GM21576 (cell line): Measurements from ENCODE around the gene SPAAR.

Source experiments
- ATAC-seq: cut with Tn5 transposase; IDR thresholded peaks from one replicate; pipeline ENCODE4 v1.9.1; 2021; ENCODE audit warnings: mild to moderate bottlenecking, moderate library complexity; ENCODE audit not compliant: unreplicated experiment

SPAAR gene

GRCh38 chr9:35945341-35946018 is 36.2 kb downstream of the SPAAR start:
- ATAC-seq = no peak

- ATAC-seq = no peak
Observed at GRCh38 chr9:35948451-35948850, 39.2 kb downstream of the SPAAR start.

DNA sequence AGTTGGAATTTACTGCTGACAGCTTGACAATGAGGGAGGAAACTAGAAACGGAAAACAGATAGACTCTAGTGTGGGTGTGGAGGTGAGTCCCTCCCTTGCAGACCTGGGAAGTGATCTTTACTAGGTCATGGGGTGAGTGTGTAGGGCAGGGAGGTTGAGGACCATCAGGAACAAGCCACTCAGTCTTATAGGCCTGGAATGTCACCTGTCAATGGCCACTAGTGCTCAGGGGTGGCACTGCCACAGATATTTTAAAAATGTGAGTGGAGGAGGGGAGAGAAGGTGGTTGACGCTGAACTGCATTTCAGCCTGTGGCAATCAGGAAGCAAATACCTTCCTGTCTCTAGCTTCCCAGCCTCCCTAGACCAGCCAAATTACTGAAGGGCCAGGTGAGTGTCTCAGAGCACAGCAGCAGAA is 39.6 kb downstream of the SPAAR start:
- ATAC-seq = no peak

DNA sequence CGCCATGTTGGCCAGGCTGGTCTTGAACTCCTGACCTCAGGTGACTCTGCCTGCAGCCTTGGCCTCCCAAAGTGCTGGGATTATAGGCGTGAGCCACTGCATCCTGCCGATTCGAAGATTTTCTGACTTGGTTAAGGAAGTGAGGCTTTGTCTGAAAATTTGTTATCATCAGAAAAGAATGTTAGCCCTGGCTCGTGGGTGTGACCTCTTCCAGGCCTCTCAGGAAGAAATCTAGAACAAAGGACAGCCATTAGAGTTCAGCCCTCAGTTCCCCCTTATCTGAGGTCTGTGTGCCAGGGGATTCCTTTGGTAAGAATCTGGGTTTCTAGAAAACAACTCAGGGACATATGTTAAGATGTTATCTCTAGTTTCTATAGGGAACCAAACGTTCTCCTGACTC is 42.4 kb downstream of the SPAAR start:
- no peak for ATAC-seq

GRCh38 chr9:35952526-35953191 is 43.4 kb downstream of the SPAAR start:
- ATAC-seq = no peak

DNA sequence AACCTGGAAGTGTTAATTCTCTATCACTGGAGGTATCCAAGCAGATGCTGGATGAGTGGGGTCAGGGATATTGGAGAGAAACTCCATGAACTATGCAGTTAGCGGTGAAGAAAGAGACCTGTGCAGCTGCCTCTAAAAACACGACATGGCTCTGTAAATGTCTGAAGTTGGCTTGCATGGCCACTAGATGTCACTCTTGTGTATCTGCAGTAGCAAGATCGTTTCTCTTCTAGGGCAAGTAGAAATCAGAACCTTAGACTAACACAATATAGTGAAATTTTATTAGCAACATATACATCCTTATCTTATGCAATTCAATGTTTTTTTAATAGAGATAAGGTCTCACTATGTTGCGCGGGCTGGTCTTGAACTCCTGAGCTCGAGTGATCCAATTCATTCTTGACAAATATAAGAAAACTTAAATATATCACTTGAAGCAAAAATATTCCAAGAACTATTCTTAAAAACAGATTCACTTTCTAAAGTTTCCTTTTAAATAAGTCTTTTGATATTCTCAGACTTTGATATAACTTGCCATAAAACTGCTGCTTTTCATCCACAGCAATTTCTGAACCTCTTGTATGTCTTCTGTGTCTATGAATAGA is 45.8 kb downstream of the SPAAR start:
- no peak for ATAC-seq

- ATAC-seq = no peak
Observed at GRCh38 chr9:35956651-35957050, 47.4 kb downstream of the SPAAR start.

GRCh38 chr9:35958104-35958837 is 49.0 kb downstream of the SPAAR start, which contains the start of gene OR2S2:
Gene OR2S2 (minus strand): TSS chr9:35958154. CDS start chr9:35958098, 56 bp downstream.
- no peak for ATAC-seq

- no peak for ATAC-seq
Observed at GRCh38 chr9:35960039-35960655, 50.9 kb downstream of the SPAAR start.
